Ramos (cell line): Measurements from ENCODE around the gene NELFB.
"Not testable (repeated sequence)": the region's sequence is repeated elsewhere in the genome, so short reads cannot be mapped to it uniquely, and the experiment has no call there.

Experiments used
- in situ Hi-C: fragments of 300-500 bp; cut with MboI; formaldehyde crosslinking; loops from one replicate; pipeline ENCODE4 v1.14.3; 2022; ENCODE audit warnings: low sequenced_read_pairs; ENCODE audit not compliant: unreplicated experiment

Gene NELFB

GRCh38 chr9:137243626-137244485 is 11.3 kb upstream of the NELFB start:
- in situ Hi-C loops, result loop anchor here (25.0 kb wide), 1 partner anchor 457 kb away; the partner anchor contains the start of genes CCDC183 and TMEM141

- in situ Hi-C loops, result loop anchor here (25.0 kb wide), 1 partner anchor 457 kb away; the partner anchor contains the start of genes CCDC183 and TMEM141
Measured at GRCh38 chr9:137244486-137245449, 10.4 kb upstream of the NELFB start.

GRCh38 chr9:137245450-137246421 is 9.4 kb upstream of the NELFB start:
- in situ Hi-C loops, result loop anchor here (25.0 kb wide), 1 partner anchor 458 kb away; the partner anchor contains the start of genes CCDC183 and TMEM141

DNA sequence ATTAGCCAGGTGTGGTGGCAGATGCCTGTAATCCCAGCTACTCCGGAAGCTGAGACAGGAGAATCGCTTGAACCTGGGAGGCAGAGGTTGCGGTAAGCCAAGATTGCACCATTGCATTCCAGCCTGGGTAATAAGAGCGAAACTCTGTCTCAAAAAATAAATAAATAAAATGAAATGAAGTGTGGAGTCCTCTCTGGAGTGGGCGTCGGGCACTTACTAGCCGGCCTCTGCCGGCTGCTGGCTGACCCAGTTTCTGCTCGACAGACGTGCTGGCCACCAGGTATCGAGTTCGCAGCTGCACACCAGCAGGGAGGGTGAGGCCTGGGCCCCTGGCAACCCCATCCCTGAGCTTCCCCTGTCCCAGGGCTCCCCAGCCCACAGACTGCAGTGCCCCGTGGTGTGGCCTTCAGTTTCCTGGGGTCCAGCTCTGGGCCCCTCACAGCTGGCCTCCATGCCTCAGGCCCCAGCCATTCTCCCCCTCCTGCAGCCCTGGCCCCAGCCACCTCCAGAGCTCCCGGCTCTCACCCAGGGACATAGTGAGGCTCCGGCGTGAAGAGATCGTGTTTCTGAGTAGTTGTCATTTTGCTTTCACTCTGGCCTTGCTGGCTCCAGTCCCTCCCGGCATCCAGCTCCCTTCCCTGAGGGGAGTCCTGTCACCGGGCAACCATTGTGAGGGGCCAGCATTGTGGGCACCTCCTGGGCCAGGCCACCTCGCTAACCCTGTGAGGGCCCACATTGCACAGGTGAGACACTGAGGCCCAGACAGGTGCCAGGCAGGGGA is 7.8 kb upstream of the NELFB start:
- in situ Hi-C loops, result loop anchor here (25.0 kb wide), 1 partner anchor 460 kb away; the partner anchor contains the start of genes CCDC183 and TMEM141

DNA sequence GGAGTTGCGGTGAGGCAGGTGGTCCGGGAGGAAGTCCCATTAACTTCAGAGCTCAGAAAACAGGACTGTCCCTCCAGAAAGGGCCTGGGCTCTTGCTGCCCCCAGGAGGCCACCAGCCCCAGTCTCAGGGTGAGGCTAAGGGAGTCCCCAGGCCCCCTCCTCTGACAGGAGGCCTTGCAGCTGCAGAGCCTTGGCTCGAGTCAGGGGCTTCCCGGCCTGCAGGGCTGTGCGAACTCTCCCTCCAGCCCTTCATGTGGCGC is 7.3 kb upstream of the NELFB start:
- in situ Hi-C loops, result loop anchor here (25.0 kb wide), 1 partner anchor 461 kb away; the partner anchor contains the start of genes CCDC183 and TMEM141

GRCh38 chr9:137250329-137251193 is 4.6 kb upstream of the NELFB start:
- in situ Hi-C loops, result no loop called here

DNA sequence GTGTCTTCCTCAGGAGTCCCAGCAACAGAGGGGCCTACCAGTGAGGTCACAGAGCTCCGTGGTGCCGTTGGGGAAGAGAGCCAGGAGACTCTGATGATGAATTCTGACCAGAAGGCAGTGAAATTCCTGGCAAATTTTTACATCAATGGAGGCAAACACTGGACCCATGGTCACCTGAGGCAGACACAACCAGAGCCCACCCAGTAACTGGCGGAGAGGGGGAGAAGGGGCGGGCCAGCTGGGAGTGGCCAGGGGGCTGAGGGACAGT is 4.0 kb upstream of the NELFB start, which contains the start of gene STPG3:
Gene STPG3 (plus strand): TSS at position 93 of the 268 bp plus-strand sequence. CDS start 1 bp downstream, at position 94.
- in situ Hi-C loops, result no loop called here

GRCh38 chr9:137251490-137252268 is 3.4 kb upstream of the NELFB start:
- in situ Hi-C loops, result no loop called here

- in situ Hi-C loops, result no loop called here
Measured at GRCh38 chr9:137252555-137253506, 2.3 kb upstream of the NELFB start.

- in situ Hi-C loops, result no loop called here
Measured at GRCh38 chr9:137253717-137254623, 1.2 kb upstream of the NELFB start.

DNA sequence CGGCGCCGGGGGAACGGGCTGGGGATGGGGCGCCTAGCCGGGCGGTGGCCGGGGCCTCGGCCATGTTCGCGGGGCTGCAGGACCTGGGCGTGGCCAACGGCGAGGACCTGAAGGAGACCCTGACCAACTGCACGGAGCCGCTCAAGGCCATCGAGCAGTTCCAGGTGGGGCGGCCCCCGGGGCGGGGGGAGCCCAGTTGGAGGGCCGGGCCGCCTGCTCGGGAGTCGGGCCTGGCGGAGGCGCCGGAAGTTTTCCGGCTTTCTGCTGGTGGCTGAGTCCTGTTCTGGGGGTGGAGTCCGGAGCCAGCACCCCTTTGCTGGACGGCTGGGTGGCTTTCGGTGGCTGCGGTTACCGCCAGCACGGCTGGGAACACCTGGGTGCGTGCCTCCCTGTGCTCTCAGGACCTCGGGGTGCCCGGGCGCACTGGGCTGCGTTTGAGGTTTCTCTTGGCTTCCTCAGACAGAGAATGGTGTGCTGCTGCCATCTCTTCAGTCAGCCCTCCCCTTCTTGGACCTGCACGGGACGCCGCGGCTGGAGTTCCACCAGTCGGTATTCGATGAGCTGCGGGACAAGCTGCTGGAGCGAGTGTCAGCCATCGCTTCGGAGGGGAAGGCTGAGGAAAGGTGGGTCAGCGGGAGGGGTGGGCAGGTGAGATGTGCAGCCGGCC is 454 bp downstream of the NELFB start:
- in situ Hi-C loops, result no loop called here

DNA sequence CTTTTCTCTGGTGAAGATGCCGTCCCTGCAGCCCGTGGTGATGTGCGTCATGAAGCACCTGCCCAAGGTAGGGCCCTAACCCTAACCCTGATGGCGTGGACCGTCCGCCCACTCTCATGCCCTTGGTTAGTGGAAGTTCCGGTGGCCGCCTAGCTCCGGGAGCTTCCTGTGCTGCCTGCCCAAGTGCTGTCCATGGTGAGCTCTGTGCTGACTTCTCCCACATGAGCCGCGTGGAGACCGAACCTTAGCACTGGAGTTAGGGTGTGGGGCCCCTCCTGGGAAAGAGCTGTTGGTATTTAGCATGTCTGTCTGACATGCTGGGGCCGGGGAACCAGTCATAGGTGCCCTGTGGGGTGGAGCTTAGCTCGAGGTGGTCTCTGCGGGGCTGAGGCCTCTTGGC is 1.2 kb downstream of the NELFB start:
- in situ Hi-C loops, result no loop called here

DNA sequence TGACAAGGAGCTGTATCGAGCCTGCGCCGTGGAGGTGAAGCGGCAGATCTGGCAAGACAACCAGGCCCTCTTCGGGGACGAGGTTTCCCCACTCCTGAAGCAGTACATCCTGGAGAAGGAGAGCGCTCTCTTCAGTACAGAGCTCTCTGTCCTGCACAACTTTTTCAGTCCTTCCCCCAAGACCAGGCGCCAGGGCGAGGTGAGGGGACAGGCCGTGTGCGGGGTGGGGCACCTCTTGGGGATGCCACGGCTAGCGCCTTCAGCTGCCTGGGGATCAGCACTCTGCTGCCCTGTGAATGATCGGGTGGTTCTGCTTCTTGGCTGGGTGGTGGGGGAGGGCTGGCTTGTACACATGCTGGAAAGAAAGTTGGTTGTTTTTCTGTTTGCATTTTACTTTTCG is 1.7 kb downstream of the NELFB start:
- in situ Hi-C loops, result no loop called here

- in situ Hi-C loops, result not testable (repeated sequence)
Measured at GRCh38 chr9:137262173-137262908, 7.2 kb downstream of the NELFB start.
